Left lobe of liver (tissue), 2 donors: Measurements from ENCODE around the gene ZFPM1. TPM values are rescaled to one million over a fixed set of nuclear protein-coding genes. Genes with fewer than 3 reads are reported as not detected.

Experiments
- ATAC-seq: fragments of 200-7000 bp; cut with Tn5 transposase; one replicate; pipeline ENCODE4 v1.9.1; 2020; ENCODE audit warnings: mild to moderate bottlenecking, moderate library complexity
- DNase-seq: peaks from one replicate; pipeline ENCODE4 v3.0.0-alpha.2; 2020; ENCODE audit warnings: low spot score
- total RNA-seq: library from RNA; stranded (reverse); gene quantifications from one replicate; pipeline ENCODE4 v1.2.1, GENCODE V29; 2021
- donor health status: DM: no; HTN: no; CAD: no; lungs with moderate emphysema.
- donor health status: DM: no; HTN: yes; CAD: no.

ZFPM1 gene
- total RNA-seq, 1 donor from 2014 or later, result 14.6 TPM

GRCh38 chr16:88495268-88495772 lies 42.2 kb downstream of the ZFPM1 start:
- ATAC-seq (no peak), DNase-seq (no peak)

DNA sequence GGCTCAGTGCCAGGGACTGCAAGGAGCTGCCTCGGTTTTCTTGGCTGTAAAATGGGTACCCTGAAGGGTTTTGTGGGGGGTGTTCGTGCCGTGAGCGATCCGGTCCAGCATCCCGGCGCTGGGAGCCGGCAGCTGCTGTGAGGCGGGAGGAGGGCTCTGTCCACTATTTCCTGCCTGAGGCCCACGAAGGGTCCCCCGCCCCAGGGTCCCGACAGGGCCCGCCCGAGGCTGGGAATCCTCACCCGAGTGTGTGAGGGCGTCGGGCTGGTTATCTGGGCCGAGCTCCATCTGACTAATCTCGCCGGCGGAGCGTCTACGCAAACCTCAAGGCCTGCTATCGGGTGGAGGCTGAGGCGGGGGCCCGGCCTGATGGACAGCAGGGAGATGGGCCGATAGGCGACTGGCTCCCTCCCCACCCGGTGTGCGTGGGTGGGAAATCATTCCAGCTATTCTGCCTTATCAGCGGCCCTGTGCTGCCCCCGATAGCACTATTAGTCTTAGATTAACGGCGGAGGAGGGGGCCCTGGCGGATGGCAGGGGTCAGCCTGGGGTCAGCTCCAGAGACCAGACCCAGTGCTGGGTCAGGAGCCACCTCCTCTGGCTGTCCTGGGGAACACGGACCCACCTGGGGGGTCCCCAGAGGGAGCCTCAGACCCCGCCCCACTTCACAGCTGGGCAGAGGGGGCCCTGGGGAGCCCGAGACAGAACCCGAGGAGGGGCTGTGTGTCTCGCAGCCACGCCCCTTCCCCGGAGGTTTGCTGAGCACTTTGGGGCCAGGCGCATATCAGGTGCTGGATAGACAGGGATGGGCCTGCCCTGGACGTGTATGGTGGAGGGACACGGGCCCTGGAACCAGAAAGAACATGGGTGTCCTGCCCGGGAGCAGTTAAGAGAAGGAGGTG lies 44.7 kb downstream of the ZFPM1 start:
- DNase-seq (no peak), ATAC-seq (peak; percentile 5)

DNA sequence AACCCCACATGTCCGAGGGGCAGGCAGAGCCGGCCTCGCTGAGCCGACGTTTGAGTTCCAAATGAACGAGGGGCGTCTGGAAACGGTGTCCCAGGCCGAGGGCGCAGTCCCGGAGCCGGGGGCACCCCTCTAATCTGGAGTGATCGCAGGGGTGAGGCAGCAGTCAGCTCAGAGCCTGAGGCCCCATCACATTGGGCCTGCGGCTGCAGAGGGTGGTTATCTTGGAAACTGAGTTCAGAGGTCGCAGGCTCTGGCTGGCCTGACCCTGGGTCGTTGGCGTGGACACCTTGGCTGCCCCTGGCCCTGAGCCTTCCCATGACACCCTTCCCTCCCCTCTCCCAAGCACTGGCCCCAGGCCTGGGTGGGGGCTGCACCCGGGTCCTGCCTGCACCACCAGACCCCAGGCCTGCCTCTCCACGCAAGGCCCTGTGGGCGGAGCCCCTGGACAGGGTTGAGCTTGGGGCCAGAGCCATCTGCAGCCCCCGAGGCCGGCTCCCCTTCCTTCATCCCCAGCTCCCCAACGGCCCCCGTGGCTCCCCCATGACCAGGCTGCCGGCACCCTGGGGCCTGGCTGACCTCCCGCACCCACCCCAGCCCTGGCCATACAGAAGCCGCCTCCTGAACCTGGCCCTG lies 45.6 kb downstream of the ZFPM1 start:
- DNase-seq (peak; percentile 86), ATAC-seq (peak; percentile 75)

DNA sequence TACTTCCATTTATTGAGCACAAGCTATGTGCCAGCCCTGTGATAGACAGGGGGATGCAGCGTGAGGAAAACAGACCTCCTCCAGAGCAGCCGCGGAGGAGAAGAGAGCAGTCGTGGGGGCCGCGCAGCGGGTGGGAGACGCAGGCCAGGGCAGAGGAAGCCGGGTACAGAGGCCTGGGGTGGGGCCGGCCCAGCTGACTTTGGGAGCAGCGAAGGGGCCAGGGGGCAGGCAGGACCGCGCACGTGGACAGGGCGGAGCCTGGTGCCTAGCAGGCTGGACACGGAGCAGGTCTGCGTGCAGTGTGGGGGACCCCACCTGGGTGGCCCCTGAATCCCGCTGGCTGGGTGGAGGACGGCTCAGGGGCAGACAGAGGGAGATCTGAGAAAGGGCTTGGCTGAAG lies 46.2 kb downstream of the ZFPM1 start:
- ATAC-seq (peak; percentile 44), DNase-seq (peak; percentile 64)

- peak; percentile 68 for DNase-seq
- ATAC-seq, result peak; percentile 49
These were observed 46.8 kb downstream of the ZFPM1 start for GRCh38 chr16:88499836-88500251.

DNA sequence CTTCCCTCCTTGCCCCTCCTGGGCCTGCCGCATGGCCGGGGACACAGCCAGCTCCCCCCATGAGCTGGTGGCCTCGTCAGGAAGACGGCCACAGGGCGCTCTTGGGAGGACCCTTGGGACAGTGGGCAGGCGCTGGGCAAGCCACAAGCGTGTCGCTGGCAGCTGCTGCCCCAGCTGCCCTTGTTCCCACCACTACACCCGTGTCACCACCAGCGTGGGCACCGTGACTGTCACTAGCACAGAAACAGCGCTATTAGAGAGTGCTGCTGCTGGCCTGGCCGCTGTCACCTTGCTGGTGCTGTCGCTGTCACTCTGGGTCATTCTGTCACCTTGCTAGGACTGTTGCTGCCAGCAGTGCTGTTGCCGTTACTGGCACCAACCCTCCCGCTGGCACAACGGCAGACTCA lies 47.2 kb downstream of the ZFPM1 start:
- ATAC-seq (peak; percentile 54), DNase-seq (peak; percentile 78)

- no peak for DNase-seq
- ATAC-seq, result no peak
These were observed 49.3 kb downstream of the ZFPM1 start for GRCh38 chr16:88502371-88502770.

GRCh38 chr16:88502776-88503280 lies 49.7 kb downstream of the ZFPM1 start:
- ATAC-seq (no peak), DNase-seq (no peak)

- ATAC-seq (no peak), DNase-seq (no peak)
These were observed 50.3 kb downstream of the ZFPM1 start for GRCh38 chr16:88503374-88503770.

- no peak for ATAC-seq
These were observed 50.9 kb downstream of the ZFPM1 start for GRCh38 chr16:88503771-88504488.

DNA sequence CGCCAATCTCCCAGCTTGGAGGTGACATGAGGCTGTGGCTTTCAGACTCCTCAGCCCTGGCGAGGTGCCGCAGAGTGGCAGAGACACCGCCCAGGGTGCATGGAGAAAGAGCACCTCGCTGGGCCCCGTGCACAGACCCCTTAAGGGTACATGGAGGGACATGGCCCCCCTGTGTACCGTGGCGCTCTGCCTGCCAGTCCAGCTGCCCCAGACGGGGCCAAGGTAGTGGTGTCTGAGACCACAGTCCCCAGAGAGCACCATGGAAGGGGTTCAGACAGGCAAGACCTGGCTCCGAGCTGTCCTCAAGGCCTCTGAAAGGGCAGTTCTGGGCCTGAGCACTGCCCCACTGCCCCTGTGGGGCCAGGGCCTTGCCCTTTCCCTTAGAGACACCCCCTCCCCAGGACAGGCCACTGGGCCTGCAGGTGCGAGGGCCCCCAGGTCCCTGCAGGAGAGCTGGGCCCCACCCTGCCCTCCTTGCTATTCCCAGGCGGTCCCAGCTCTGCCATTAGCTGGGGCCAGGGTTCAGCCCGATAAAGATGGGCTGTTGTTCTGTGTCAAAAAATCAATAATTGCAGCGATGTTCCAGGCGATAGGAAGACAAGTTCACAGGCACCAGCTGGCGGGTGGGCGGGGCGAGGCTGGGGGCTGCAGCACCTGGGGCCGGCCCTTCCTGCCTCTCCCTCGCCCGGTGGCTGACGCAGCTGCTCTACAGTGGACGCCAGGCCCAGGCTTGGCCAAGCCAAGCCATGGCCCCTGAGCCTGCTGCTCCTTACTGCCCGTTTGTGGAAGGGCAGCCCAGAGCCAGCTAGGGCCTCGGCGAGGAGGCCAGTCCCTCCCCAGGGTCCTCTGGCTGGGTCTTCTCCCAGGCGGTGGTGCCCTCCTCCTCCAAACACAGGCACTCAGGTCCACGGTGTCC lies 51.7 kb downstream of the ZFPM1 start:
- peak; percentile 85 for DNase-seq
- peak; percentile 72 for ATAC-seq

More at GRCh38 chr16:88503771-88504488, 50.9 kb downstream of the ZFPM1 start:
- DNase-seq, result no peak

DNA sequence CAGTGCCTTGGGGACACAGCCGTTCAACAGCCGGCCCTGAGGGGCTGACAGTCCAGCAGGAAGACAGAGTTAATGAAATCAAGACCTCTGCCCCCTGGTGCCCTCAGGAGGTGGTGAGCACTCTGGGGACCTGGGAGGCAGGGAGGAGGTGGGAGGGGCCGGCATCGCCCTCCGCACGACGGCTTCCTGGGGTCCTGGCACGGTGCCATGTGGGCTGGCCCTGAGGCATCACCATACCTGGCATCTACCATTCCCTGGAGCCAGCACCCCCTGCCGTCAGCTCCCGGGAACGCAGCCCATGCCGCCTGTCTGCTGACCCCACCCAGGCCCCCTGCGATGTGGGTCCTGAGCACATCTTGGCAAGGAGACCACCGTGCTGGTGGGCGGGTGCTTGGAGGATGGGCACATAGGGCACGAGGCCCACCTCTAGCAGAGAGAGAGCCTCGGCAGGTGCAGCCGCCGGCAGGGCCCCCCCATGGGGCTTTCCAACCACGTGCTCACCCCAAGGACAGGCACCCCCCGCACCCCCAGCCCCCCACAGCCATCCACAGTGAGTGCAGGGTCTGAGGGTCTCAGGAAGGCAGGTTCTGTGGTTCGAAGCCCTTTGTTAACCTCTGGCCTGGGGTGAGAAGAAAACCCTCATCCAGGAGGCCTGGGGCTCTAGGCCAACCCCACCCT lies 52.5 kb downstream of the ZFPM1 start:
- DNase-seq (peak; percentile 89), ATAC-seq (peak; percentile 73)

DNA sequence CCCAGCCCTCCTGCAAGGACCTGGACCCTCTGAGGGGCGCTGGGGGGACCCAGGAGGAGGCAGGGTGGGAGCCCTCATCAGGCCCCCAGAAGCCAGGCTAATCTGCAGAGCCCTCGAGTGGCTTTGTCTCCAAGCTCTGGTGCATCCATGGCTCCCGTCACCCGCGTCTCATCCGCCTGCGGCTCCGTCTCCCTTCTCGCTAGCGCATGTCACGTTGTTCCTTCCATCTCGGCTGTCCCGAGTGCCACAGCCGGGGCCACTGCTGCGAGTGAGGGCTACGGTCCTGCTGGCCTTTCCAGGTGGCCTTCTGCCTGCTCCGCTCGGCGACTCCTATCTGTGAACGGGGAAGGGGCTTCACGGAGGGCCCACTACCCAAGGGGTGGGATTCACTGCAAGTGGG lies 53.6 kb downstream of the ZFPM1 start:
- no peak for ATAC-seq

DNA sequence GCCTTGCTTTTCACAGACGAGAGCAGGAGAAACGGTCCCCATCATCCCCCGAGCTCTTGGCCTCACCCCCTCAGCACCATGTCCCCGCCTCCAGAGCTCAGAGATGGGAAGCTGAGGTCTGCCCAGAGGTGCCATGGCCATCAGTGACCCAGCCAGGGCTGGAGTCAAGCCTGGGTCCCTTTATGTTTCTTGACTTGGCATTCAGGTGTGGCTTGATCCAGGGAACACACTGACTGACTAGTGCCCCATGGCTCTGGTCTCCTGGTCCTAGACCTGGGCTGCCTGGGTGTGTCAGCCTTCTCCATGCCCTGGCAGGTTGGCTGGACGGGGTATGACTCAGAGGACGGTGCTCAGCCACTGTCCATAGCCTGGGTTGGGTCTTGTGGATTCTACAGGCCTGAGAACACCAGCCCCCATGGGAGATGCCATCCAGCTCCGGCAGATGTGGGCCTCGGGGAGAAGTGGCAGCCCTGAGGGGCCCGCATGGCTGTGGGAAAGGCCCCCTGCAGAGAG lies 54.2 kb downstream of the ZFPM1 start:
- no peak for ATAC-seq
- no peak for DNase-seq

More for the DNA sequence above, 53.6 kb downstream of the ZFPM1 start:
- no peak for DNase-seq

- DNase-seq, result no peak
- no peak for ATAC-seq
These were observed 55.3 kb downstream of the ZFPM1 start for GRCh38 chr16:88508376-88508867.

DNA sequence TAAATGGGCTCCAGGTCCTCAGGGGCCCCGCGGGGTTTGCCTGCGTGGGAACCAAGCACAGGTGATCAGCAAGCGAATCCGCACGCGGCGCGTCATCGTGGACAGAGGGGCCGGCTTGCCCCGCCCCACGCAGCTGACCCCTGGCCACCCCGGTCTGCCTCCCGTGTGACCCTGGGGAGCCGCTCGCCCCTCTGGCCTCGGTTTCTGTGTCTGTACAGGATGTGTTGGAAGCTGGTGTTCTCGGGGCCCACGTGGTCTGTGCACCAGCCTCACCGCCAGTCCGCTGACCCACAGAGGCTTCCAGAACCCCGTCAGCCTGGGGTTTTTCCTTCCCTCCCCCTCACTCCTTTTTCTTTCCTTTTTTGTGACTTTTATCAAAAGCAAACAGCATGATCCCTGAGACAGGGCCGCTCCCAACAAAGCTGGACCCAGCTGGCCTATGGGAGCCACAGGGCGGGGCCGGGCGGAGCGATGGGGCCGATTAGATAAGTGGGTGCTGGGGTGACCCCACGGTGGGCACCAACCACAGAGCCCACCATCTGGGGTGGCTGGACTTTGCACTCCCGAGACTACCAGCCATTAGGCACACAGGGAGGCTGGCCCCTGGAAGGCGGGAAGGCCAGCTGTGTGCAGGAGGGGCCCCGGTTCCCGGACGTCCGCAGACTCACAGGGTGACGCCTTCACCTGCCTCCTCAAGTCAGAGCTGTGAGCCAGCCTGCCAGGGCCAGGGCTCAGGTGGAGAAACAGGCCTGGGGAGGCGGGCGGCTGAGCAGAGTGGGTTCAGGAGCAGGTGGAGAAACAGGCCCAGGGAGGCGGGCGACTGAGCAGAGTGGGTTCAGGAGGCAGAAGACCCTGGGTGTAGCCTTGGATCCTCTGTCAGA lies 56.0 kb downstream of the ZFPM1 start:
- ATAC-seq (no peak), DNase-seq (no peak)

DNA sequence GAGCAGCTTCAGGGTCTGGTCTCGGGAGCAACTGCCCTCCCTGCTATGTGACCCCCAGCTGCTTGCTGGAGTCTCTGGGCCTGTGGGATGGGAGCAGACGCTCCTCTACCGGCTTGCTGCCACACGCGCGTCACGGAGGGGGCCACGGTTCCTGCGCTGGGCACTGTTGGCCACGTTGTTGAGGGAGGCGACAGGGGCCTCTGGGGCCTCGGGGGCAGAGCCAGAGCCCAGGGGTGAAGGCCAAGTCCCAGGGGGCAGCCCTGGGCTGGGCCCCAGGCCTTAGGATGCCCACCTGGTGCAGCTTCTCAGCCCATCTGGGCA lies 56.6 kb downstream of the ZFPM1 start:
- ATAC-seq (no peak), DNase-seq (no peak)
